Measurements from ENCODE around the gene ARHGAP22. TPM values are rescaled to one million over a fixed set of nuclear protein-coding genes. Genes with fewer than 3 reads are reported as not detected.

The ARHGAP22 gene
- total and polyA plus RNA-seq, 2 experiments from 2014 or later = 4.8 to 10.7 TPM

DNA sequence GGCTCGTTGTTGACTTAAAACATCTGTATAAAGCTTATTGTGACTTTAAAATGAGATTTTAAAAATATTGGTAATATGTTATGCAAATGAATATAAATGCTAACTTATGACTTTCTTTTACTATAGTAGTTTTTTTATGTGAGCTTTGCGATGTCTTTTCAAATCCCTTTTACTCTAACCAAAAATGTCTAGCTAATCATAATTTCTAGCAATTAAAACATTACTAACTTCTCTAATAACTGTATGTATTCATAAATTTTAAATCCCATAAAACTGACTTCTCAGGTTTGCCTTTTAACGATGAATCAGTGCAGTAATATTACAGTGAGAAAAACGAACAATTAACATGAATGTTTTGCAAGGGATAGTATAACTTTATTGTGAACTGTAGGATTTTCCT is 185.2 kb downstream of the ARHGAP22 start (continued):
- TF ChIP-seq EZH2 (IDR thresholded peaks at IDR 0.05; ENCODE audit: low read depth, unreplicated experiment) = no peak
- no peak for TF ChIP-seq EZH2phosphoT487 (IDR thresholded peaks at IDR 0.05; ENCODE audit: unreplicated experiment)
- no peak for TF ChIP-seq NANOG (IDR thresholded peaks at IDR 0.05; ENCODE audit: borderline replicate concordance)

DNA sequence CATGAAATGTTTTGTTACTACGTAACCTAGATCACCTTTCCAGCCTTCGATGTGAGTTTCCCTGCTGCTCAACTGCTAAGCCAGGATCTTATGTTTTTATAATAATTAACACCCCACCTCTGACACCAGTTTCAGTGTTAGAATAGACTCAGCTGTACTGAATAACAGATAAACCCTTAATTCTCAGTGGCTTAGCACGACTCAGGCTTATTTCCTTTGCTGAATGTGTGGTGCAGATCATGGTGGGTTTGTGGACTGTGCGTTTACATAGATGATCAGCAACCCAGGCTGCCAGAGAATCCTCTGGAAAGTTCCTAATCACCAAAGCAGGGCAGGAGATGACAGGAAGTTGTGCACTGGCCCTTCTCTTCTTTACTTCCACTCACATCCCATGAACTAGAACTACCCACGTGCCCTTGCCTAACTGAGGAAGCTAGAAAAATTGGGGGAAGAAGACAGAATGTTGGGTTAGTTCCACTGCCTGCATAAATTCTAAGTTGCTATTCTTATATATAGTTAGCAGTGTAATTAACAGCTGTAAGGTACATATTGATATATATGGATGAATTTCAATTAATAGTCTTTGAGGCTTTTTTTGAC is 186.6 kb downstream of the ARHGAP22 start:
- Mint-ChIP-seq H3K27me3 (ENCODE audit: insufficient read depth, low read depth, poor library complexity) (no peaks in the 10 kb centered on the region), H3K4me3 (no peak overlapping the region), H3K36me3 (ENCODE audit: low read depth) (peaks cover 2% of the 10 kb centered on the region; the same call in 2 of the 3 replicates), H3K4me1 (peaks cover 2% of the 10 kb centered on the region; the same call in 1 of the 3 replicates), H3K9me3 (no peaks in the 10 kb centered on the region), H3K27ac (no peak overlapping the region)
- Histone ChIP-seq H3K4me2 (no peak overlapping the region), H3K4me1 (ENCODE audit: insufficient read depth) (no peaks in the 10 kb centered on the region), H2AFZ (no peak overlapping the region), H3F3A (replicated peaks; ENCODE audit: low read depth) (no peaks in the 10 kb centered on the region), H3K79me2 (replicated peaks; ENCODE audit: insufficient read depth) (no peaks in the 10 kb centered on the region), H3K27ac (ENCODE audit: low read depth) (peak overlapping the region; percentile 37; the same call in 1 of the 2 replicates), H4K20me1 (replicated peaks; ENCODE audit: insufficient read depth) (0 out of 2 replicates have a peak, but pooled peaks cover 4% of the 10 kb centered on the region), H3K36me3 (ENCODE audit: insufficient read depth) (no peaks in the 10 kb centered on the region), H3K27me3 (ENCODE audit: insufficient read depth) (no peaks in the 10 kb centered on the region), H3K9me2 (ENCODE audit: insufficient read depth) (no peaks in the 10 kb centered on the region), H3K4me3 (no peak overlapping the region)
- DNase-seq (ENCODE audit: low spot score) (no peak), ATAC-seq (no peak)
- TF ChIP-seq, protein P1, sequence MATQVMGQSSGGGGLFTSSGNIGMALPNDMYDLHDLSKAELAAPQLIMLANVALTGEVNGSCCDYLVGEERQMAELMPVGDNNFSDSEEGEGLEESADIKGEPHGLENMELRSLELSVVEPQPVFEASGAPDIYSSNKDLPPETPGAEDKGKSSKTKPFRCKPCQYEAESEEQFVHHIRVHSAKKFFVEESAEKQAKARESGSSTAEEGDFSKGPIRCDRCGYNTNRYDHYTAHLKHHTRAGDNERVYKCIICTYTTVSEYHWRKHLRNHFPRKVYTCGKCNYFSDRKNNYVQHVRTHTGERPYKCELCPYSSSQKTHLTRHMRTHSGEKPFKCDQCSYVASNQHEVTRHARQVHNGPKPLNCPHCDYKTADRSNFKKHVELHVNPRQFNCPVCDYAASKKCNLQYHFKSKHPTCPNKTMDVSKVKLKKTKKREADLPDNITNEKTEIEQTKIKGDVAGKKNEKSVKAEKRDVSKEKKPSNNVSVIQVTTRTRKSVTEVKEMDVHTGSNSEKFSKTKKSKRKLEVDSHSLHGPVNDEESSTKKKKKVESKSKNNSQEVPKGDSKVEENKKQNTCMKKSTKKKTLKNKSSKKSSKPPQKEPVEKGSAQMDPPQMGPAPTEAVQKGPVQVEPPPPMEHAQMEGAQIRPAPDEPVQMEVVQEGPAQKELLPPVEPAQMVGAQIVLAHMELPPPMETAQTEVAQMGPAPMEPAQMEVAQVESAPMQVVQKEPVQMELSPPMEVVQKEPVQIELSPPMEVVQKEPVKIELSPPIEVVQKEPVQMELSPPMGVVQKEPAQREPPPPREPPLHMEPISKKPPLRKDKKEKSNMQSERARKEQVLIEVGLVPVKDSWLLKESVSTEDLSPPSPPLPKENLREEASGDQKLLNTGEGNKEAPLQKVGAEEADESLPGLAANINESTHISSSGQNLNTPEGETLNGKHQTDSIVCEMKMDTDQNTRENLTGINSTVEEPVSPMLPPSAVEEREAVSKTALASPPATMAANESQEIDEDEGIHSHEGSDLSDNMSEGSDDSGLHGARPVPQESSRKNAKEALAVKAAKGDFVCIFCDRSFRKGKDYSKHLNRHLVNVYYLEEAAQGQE (IDR thresholded peaks at IDR 0.05; ENCODE audit: unreplicated experiment) = no peak
- no peak for TF ChIP-seq NANOG (IDR thresholded peaks at IDR 0.05; ENCODE audit: borderline replicate concordance)
- TF ChIP-seq, protein P2, sequence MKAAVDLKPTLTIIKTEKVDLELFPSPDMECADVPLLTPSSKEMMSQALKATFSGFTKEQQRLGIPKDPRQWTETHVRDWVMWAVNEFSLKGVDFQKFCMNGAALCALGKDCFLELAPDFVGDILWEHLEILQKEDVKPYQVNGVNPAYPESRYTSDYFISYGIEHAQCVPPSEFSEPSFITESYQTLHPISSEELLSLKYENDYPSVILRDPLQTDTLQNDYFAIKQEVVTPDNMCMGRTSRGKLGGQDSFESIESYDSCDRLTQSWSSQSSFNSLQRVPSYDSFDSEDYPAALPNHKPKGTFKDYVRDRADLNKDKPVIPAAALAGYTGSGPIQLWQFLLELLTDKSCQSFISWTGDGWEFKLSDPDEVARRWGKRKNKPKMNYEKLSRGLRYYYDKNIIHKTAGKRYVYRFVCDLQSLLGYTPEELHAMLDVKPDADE (IDR thresholded peaks at IDR 0.05) = no peak
- no peak for TF ChIP-seq EZH2phosphoT487 (IDR thresholded peaks at IDR 0.05; ENCODE audit: unreplicated experiment)
- TF ChIP-seq POLR2AphosphoS5 (IDR thresholded peaks at IDR 0.05; ENCODE audit: low read depth) = no peak
- TF ChIP-seq, protein P3, sequence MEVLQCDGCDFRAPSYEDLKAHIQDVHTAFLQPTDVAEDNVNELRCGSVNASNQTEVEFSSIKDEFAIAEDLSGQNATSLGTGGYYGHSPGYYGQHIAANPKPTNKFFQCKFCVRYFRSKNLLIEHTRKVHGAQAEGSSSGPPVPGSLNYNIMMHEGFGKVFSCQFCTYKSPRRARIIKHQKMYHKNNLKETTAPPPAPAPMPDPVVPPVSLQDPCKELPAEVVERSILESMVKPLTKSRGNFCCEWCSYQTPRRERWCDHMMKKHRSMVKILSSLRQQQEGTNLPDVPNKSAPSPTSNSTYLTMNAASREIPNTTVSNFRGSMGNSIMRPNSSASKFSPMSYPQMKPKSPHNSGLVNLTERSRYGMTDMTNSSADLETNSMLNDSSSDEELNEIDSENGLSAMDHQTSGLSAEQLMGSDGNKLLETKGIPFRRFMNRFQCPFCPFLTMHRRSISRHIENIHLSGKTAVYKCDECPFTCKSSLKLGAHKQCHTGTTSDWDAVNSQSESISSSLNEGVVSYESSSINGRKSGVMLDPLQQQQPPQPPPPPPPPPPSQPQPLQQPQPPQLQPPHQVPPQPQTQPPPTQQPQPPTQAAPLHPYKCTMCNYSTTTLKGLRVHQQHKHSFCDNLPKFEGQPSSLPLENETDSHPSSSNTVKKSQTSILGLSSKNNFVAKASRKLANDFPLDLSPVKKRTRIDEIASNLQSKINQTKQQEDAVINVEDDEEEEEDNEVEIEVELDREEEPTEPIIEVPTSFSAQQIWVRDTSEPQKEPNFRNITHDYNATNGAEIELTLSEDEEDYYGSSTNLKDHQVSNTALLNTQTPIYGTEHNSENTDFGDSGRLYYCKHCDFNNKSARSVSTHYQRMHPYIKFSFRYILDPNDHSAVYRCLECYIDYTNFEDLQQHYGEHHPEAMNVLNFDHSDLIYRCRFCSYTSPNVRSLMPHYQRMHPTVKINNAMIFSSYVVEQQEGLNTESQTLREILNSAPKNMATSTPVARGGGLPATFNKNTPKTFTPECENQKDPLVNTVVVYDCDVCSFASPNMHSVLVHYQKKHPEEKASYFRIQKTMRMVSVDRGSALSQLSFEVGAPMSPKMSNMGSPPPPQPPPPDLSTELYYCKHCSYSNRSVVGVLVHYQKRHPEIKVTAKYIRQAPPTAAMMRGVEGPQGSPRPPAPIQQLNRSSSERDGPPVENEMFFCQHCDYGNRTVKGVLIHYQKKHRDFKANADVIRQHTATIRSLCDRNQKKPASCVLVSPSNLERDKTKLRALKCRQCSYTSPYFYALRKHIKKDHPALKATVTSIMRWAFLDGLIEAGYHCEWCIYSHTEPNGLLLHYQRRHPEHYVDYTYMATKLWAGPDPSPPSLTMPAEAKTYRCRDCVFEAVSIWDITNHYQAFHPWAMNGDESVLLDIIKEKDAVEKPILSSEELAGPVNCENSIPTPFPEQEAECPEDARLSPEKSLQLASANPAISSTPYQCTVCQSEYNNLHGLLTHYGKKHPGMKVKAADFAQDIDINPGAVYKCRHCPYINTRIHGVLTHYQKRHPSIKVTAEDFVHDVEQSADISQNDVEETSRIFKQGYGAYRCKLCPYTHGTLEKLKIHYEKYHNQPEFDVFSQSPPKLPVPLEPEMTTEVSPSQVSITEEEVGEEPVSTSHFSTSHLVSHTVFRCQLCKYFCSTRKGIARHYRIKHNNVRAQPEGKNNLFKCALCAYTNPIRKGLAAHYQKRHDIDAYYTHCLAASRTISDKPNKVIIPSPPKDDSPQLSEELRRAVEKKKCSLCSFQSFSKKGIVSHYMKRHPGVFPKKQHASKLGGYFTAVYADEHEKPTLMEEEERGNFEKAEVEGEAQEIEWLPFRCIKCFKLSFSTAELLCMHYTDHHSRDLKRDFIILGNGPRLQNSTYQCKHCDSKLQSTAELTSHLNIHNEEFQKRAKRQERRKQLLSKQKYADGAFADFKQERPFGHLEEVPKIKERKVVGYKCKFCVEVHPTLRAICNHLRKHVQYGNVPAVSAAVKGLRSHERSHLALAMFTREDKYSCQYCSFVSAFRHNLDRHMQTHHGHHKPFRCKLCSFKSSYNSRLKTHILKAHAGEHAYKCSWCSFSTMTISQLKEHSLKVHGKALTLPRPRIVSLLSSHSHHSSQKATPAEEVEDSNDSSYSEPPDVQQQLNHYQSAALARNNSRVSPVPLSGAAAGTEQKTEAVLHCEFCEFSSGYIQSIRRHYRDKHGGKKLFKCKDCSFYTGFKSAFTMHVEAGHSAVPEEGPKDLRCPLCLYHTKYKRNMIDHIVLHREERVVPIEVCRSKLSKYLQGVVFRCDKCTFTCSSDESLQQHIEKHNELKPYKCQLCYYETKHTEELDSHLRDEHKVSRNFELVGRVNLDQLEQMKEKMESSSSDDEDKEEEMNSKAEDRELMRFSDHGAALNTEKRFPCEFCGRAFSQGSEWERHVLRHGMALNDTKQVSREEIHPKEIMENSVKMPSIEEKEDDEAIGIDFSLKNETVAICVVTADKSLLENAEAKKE (CRISPR knock-in tag; IDR thresholded peaks at IDR 0.05) = no peak
- TF ChIP-seq, protein P4, sequence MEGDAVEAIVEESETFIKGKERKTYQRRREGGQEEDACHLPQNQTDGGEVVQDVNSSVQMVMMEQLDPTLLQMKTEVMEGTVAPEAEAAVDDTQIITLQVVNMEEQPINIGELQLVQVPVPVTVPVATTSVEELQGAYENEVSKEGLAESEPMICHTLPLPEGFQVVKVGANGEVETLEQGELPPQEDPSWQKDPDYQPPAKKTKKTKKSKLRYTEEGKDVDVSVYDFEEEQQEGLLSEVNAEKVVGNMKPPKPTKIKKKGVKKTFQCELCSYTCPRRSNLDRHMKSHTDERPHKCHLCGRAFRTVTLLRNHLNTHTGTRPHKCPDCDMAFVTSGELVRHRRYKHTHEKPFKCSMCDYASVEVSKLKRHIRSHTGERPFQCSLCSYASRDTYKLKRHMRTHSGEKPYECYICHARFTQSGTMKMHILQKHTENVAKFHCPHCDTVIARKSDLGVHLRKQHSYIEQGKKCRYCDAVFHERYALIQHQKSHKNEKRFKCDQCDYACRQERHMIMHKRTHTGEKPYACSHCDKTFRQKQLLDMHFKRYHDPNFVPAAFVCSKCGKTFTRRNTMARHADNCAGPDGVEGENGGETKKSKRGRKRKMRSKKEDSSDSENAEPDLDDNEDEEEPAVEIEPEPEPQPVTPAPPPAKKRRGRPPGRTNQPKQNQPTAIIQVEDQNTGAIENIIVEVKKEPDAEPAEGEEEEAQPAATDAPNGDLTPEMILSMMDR (conservative IDR thresholded peaks at IDR 0.05; ENCODE audit: low read depth in 2 of 2) = no peak
- no peak for TF ChIP-seq ZNF331 (CRISPR knock-in tag; IDR thresholded peaks at IDR 0.05; ENCODE audit: low read depth)
- TF ChIP-seq STAT1 (IDR thresholded peaks at IDR 0.05; ENCODE audit: unreplicated experiment) = no peak
- TF ChIP-seq JUNB (IDR thresholded peaks at IDR 0.05; ENCODE audit: unreplicated experiment) = no peak
- TF ChIP-seq CREB1 (CRISPR knock-in tag; IDR thresholded peaks at IDR 0.05; ENCODE audit: low read depth) = no peak
- TF ChIP-seq EZH2 (IDR thresholded peaks at IDR 0.05; ENCODE audit: low read depth, unreplicated experiment) = no peak

All from GM23338 (cell line).